NCI-H2107 treated with DMSO at 0.1 percent for 48 hours (cell line): ENCODE data around the gene SORCS2.

ENCODE experiments used
- DNase-seq: peaks from one replicate; lab custom pipeline; 2025; ENCODE audit not compliant: unreplicated experiment; lab: John Stamatoyannopoulos, UW

The SORCS2 gene

DNA sequence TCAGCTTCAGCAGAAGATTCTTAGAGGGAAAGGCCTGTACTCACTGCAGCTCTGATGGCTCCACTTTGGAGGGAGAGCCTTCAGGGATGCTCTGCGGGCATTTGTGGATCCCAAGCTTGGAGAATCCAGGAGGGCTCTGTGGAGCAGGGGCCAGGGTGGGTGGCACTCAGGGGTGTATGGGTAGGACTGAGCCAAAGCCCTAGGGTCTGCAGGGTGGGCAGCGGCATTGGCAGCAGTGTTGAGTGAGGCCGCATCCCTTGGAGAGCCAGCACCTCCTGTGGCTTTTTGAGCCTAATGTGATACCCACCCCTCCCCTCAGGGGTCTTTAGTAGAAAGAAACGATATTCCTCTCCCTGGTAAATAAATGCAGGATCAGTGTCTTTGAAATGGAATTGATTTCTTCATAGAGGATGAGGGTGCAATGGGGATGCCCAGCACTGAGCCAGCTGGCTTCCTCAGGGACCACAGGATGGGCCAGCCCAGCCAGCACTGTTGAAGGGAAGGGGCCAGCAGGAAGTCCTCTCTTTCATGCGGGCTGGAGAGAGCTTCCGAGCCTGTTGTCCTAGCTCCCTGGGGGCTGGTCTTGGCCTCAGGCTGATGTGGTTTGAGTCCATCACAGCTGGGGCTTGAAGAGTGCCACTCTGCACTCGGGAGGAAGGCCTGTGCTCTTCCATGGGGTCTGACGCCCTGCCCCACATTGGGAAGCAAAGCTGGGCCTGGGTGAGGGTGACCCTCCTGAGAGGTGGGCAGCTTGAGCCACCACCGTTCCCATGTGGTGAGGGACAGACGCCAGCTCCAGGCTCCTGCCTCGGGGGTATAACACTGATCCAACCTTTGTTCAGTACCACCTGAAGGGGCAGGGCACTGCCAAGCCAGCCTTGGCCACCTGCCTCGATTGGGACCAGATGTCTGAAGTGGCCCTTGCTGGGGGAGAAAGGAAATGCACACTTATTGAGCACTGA, 192.9 kb downstream of the SORCS2 start:
- DNase-seq: no peak

DNA sequence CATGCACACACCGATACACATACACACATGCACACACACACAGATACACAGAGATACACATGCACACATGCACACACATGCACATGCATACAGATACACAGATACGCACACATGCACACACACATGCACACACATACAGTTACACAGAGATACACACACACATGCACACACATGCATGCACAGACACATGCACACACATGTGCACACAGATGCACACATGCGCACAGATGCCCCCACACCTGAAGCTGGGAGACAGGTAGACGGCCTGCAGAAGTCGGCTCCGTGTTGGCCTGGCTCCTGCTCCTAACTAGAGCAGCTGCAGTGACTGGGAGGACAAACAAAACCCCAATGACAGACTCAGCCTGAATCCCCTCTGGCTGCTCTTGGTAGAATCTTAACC, 195.6 kb downstream of the SORCS2 start:
- DNase-seq: no peak

DNA sequence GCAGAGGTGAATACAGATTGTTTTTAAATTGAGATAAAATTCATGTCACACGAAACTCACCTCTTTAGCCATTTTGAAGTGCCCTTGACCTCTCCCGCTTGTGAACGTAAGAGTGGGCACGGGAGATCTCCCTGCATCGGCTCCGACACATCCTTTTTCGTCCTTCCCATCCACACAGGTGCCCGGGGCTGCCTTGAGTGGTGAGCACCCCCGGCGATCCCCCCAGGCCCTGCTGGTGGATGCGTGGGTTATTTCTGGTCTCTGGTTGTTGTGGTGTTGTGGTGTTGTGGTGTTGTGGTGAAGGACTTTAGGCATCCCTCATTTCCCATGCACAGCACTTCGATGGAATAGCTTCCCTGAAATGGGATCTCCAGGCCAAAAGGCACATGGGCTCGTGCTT, 196.3 kb downstream of the SORCS2 start:
- no peak for DNase-seq

DNA sequence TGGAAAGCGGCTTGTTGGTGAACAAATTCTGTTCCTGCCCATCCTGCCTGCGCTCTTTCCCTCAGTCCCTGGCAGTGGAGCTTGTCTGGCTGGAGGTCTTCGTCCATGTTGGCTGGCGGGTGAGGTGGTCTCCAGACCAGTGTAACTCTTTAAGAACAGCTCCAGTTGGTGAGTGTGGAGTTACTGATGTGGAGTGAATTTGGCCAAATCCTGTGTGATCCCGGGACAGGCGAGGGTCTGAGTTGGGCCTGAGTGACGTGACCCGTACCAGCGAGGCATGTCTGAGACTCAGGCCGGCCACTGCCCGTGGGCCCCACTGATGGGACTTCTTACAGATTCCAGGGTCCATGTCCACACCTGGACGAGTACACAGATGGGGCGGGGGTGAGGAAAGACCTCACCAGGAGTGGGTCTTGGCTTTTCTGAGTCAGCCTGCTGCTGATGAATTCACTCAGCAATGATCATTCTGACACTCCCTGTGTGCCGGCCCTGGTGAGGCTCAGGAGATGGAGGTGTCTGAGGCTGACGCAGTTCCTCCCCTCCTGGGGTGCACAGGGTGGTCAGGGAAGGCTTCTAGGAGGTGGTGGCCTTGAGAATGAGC, 196.9 kb downstream of the SORCS2 start:
- no peak for DNase-seq

DNA sequence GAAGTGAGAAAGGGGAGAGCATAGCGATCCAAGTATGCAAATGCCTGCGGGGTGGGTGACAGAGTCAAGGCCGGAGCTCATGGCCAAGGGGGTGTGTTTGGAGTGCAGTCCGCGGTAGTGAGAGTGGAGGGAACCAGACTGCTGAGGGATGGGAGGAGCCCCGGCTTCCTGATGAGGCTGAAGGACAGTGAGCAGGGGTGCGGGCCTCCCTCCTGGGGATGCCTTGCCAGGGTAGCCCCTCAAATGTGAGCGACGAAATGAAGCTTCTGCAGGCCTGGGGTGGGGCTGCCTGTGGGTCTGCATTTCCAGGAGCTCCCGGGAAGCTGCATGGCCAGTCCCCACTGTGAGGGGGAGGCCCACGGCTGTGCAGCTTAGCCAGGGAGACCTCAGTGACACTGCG, 197.4 kb downstream of the SORCS2 start:
- DNase-seq: no peak

DNA sequence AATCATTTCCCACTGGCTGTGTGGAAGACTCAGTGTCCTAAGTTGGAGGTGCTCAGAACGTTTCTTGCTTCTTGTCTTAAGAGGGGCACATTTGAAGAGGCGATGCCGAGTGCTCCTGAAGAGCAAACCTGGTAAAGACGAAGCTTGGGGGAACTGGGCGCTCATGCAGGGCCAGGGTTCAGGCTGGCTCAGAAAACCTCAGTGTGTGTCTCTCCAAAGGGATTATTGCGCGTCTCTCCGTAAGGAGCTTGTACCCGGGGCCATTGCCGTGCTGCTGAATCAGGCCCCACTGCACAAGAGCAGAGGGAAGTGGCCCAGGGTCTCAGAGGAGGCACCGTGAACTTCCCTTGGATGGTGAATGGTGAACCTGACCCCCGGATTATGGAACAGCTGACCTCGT, 198.0 kb downstream of the SORCS2 start:
- DNase-seq: no peak

DNA sequence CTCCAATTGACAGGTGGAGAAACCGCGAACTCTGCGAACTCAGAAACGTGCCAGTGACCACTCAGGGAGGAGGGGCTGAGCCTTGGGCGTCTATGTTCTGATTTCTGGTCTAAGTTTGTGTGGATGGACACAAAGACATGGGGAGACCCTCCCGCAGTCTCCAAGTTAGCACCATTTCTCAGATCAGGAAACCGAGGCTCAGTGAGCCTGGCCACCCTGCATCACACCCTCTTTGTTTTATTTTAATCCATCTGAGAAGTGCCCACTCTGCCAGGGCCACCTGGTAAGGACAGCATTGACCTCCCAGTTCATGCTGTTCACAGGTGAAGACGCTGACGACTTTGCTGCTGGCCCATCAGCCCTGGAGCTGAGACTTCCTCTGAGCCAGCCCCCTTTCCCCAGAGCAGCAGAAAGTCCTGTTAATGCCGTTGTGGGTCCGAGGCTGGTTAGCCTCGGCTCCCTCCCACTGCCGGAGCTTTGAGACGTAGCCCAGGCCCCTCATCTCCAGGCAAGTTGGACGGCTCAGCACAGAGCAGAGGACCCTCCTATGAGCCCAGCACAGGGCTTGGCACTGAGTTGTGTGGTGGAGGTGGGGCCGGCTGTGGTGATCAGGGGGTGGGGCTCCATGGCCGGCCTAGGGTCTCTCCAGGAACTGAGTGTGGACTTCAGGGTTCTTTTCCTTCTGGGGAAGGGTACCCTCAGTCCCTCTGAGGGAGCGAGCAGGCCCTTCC, 198.7 kb downstream of the SORCS2 start:
- no peak for DNase-seq

DNA sequence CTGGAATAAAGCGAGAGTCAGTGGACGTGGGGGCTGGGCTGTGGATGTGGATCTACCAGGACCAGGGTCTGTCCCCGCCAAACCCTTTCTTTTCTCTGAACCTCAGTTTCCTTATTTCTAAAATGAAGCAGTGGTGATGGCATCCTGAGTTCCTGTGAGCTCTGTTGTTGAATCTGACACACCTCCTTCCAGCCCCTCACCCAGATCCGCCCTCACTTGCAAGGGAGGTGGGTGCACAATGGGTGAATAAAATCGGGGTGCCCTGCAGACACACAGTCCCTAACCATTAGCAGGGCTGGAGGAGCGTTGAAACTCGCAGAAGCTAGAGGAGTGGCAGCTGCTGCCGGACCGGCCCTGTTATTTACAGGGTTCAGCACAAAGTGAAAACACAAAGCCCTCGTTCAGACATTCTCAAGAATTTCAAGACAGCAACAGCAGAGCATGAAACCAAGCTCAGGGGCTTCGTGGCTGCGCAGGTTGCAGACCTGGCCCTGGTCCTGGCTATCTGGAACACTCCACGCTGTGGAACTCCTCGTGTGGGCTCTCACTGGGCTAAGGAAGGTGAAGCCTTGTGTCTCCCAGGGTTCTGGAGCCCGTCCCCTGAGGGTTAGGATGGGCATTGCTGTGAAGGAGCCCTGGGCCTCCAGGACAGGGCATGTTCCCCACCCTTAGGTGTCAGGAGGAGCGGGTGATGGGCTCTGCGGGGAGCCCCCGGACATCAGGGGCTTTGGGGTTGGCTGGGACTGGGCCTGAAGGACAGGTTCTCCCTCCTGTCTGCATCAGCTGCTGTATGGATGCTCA, 199.5 kb downstream of the SORCS2 start:
- no peak for DNase-seq

DNA sequence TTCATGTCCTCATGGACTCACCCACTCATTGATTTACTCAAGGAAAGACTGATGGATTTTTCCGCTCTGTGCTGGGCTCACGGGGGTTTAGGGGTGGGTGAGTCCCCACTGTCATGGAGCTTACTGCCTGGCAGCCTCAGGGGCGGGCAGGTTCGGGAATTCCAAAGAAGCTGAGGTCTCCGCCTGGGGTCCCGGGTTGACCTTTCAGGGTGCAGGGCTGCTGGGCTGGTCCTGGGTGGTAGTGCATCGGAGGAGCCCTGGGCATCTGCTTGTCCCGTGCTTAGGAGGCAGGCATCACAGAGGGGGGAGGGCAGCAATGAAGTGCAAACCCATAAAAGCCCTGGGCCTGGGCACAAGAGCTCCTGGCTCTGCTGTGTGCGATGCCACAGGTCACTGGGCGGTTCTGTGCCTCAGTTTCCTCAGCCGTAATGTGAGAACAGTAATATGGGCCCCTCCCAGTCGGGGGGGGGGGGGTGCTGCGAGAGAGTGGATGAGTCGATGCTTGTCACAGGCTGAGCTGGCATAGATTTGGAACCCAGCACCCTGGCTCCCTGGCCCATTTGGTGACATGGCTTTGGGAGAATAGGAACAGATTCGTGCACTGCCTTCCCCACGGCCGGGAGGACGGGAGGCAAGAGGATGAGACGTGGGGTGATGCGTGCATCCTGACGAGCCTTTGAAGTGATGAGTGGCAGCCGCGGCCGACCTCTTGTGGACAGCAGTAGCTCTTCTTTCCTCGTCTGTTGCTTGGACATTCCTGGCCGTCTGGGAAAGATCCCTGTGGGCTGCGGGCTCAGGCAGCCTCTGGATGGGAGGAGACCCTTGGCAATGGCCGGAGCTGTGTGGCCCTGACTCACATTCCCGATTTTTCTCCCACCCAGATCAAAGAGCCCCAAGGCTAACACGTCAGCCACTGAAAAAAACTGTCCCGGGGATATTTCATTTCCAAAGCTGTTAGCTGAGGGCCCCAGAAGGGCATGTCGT, 200.4 kb downstream of the SORCS2 start:
- no peak for DNase-seq

DNA sequence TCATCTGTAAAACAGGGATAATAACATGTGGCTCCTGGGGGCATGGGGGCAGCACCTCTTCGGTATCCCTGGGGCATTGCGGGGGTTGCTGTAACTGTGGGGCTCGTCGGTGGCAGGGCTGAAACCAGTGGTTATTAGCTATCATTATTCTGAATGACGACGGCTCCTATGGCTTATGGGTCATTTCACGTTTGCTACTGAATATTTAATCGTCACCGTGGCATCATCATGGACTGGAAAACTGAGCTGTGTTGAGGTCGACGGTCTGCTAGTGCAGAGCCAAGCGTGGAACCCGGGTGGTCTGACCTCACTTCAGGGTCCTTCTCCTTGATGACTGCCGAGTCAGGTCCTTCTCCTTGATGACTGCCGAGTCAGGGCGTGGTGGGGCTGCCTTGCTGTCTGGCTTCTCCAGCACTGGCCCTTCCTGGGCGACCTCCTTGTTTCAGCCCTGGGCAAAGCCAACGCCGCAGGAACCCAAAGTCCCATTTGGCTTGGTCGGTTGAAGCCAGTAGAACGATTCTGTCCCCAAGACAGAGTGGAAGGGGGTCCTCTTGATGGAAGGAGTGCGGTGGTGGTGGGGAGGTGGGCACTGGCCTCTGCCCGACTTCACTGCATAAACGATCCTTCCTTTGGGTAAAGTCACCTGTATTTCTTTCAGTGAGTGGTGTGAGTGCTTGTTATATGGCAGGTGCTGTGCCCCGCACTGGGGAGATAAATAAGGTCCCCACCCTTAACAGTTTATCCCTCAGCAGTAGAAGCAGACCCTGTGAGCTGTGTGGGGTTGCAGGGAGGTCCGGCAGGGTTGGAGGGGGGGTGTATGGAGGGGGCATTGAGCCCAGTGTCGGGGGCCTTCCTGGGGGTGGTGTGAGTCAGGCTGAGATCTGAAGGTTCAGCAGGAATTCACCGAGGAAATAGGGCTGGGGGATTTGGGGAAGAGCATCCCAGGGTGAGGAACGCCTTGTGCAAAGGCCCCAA, 201.6 kb downstream of the SORCS2 start:
- no peak for DNase-seq

DNA sequence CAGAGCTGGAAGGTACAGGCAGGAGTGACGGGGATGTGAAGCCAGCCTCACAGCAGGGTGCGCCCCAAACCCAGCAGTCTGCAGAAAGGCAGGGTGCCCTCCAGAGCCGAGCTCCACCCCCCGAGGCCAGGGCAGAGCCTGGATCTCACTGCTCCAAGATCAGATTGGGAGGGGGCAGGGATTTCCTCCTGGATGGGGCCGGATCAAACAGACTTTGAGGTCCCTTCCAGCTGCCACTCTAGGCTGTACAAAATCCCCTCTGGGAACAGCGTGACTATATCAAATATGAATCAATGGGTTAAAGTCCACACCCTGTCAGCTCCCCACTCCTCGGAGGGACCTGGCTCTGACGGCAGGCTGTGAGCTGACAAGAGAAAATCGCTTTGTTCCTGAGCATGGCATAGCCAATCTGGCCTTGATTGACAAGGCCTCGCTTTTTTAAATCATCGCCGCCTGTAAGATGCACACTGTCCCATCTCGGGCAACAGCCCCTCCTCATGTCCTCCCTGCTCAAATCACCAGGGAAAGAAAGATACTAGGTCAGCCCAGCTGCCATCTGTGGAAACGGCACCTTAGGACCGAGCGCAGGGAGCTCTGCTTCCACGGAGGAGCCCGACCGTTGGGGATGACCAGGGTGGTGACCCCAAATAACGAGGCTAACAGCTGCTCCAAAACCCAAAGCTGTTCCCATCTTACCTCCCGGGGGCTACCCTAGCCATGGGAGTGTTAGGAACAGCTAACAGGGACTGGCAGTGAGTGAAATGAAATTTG, 202.5 kb downstream of the SORCS2 start:
- no peak for DNase-seq

DNA sequence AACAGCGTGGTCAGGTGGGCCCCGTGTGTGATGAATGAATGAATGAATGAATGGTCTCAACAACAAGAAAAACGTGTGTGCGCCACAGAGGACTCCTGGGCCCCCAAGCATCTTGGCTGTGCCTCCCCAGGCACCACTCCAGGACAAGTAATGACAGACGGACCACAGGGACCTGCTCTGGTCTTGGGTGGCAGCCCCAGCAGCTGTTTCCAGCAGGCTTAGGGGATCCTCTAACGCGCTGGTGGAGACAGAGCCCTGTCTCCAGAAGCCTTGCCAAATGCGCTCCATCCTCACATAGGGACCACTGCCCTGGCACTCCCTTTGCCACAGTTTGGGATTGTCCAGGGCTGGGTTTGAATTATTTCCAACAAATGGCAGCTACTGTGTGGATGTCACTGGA, 203.3 kb downstream of the SORCS2 start:
- DNase-seq: no peak

DNA sequence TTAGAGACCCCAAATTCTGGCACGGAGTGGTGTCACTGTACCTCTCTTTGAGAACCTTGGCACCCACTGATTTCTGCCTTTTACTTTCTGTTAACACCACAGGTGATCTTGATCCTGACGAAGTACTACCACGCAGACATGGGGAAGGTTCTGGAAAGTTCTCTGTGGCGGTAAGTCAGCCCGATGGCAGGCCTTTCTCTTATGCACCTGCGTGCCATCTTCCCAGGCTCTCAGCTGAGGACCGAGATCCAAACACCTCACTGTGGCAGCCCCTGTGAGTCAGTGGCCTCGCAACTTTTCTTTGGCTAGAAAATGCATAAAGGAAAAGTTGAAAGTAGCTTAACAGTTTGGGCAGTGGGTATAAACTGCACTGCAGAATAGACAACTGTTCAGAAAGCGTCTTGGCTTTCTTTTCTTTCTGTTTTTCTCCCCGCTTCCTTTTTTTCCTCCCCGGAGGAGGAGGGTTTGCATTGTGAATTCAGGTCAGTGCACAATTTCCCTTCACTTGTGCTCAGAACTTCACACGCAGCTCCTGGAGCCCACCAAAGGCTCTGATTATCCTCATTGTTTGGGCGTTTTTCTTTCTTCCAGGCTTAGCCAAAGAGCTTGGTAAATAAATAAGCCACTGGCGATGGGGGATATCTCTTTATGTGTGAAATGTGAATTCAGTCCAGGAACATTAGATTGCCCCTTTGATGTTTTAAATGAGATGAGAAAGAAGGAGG, 204.0 kb downstream of the SORCS2 start:
- DNase-seq: no peak

DNA sequence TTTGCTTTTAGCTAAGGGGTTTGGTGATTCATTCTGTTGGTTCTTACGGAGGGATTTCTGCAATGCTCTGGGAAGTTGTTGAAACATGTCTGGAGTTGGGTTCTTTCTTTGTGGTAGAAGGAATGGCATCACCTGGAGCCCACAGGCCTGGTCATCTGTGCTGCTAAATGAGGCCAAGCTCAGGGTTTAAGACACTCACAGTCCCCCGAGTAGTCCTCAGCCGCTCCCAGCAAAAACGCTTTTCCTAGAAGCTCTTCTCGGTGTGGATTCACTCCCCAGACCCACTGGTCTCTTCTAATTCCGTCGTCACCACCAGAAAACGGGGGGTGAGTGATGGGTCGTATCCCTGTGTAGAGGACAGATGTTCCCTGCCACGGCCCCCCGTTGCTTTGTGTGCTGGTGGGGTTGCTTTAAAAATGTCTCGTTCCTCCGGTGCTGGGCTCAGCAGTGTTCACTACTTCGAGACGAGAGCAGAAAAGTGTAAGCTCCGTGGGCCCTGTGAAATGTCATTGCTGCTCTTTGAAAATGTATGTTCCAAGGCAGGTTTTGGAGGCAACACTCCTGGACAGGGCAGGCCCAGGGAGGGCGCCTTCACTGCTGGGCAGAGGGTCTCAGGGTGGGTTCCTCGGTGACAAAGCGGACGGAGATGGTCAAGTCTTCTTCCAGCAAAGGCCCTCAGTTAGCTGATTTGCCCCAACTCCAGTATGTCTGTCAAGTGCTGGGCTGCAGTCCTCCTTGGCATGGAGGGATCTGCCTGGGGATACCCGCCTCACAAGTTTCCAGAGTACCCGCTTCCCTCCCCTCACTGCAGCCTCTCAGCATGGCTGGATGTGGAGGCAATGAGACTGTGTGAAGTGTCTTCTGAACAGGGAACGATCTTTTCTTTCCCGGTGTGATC, 205.1 kb downstream of the SORCS2 start:
- DNase-seq: no peak

DNA sequence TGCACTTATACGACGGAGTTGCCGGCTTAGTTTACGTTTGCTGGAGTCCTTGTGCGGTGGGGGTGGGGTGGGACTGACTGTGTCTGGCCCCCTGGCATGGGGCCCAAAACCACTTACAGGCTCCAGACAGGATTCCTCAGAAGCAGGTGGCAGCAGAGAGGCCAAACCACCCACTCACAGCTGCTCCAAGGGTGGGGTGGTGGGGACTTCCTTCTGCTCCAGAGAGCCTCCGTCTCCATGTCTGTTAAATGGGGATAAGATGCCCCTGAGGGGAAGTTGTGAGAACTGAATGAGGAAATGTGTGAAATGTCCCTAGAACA, 205.7 kb downstream of the SORCS2 start:
- DNase-seq: peak; percentile 88

DNA sequence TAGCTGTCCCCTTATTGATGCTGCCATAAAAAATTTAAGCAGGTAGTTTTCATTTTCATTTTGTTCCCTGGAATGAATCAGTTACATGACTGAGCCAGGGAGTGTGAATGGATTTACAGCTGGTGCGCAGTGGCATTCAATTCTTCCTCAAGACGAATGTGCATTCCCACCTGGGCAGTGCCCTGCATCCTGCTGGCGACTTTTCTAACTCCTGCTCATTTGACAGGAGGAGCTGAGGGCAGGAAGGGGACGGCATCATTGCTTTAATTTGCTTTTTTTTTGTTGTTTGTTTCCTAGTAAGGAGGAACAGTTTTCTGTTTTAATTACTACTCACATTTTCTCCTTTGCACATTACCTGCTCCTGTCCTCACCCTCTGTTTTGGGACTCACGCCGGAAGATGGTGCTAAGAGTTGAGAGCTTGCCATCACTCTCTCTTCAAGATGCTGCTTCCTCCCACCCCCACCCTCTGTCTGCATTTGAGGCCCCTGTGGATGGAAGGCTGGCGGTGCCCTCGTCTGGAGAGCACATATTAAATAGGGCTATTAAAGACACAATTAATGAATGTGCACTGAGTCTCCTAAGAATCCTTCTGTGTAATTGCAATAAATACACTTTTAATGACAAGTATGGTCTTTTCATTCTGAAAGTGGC, 206.6 kb downstream of the SORCS2 start:
- DNase-seq: no peak
